Measurements from ENCODE around the gene TNIK.
A peak's percentile ranks its signal among the peaks of the same experiment; 100 is the strongest.

TNIK gene

GRCh38 chr3:171113716-171114115, 346.5 kb downstream of the TNIK start:
- no peak for TF ChIP-seq CTCF (conservative IDR thresholded peaks at IDR 0.05; ENCODE audit: low read depth)
- POLR2A ChIA-PET (ENCODE audit: low non-redundant PET): no interaction called here
- CTCF ChIA-PET: interaction anchor here (0.6 kb wide), 2 partner anchors 64 to 135 kb away, joined by 3 to 5 read pairs; no protein-coding TSS in a partner anchor
- no peak for DNase-seq (ENCODE audit: low spot score)
- no peak overlapping the region for H3K27ac ChIP-seq

DNA sequence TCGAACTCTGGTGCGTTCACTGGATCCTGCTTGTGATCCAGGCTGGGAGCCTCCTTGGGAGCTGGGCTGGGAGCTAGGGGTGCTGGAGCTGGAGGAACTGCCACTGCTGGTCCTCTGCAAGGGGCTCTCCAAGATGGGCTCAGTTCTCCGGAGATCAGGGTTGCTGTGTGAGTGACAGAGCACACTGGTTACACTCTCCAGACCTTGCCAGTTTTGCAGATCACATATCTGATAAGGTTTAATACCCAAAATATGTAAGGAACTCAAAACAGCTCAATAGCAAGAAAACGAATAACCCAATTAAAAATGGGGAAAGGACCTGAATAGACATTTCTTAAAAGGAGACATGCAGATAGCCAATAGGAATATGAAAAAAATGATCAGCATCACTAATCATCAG, 349.5 kb downstream of the TNIK start:
- DNase-seq (ENCODE audit: low spot score): no peak
- no peak for TF ChIP-seq CTCF (conservative IDR thresholded peaks at IDR 0.05; ENCODE audit: low read depth)
- H3K27ac ChIP-seq: no peak overlapping the region
- ChIA-PET CTCF (interaction anchor here (0.7 kb wide), 1 partner anchor 41 kb away, joined by 4 read pairs; no protein-coding TSS in a partner anchor), POLR2A (ENCODE audit: low non-redundant PET) (no interaction called here)

DNA sequence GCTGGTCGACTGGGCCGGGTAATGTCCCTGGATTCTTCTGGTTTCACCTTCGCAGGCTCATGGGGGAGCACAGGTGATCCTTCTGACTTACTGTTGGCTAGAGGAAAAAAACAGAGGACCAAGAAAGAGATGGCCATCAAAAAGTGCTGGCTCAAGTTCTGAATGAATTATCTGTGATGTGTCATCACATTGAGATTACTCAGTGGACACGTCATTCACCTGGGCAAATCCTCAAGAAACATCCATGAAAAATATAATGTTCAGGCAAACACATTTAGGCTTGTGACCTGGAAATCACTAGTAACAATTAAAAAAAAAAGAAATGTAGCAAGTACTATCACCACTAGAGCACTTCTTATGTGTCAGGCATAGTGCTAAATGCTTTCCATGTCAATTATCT, 352.1 kb downstream of the TNIK start:
- ChIA-PET CTCF (no interaction called here), POLR2A (ENCODE audit: low non-redundant PET) (no interaction called here)
- no peak for TF ChIP-seq CTCF (conservative IDR thresholded peaks at IDR 0.05; ENCODE audit: low read depth)
- DNase-seq (ENCODE audit: low spot score): peak; percentile 69
- no peak overlapping the region for H3K27ac ChIP-seq

- CTCF ChIA-PET: no interaction called here
- no peak overlapping the region for H3K27ac ChIP-seq
- POLR2A ChIA-PET (ENCODE audit: low non-redundant PET): no interaction called here
- DNase-seq (ENCODE audit: low spot score): no peak
- no peak for TF ChIP-seq CTCF (conservative IDR thresholded peaks at IDR 0.05; ENCODE audit: low read depth)
Measured at GRCh38 chr3:171103185-171103584, 357.0 kb downstream of the TNIK start.

GRCh38 chr3:171101982-171102641, 358.1 kb downstream of the TNIK start:
- ChIA-PET CTCF (no interaction called here), POLR2A (ENCODE audit: low non-redundant PET) (no interaction called here)
- peak; percentile 45 for DNase-seq (ENCODE audit: low spot score)
- TF ChIP-seq CTCF (conservative IDR thresholded peaks at IDR 0.05; ENCODE audit: low read depth): no peak
- no peak overlapping the region for H3K27ac ChIP-seq

- no peak for TF ChIP-seq CTCF (conservative IDR thresholded peaks at IDR 0.05; ENCODE audit: low read depth)
- no peak for DNase-seq (ENCODE audit: low spot score)
- H3K27ac ChIP-seq: no peak overlapping the region
- ChIA-PET POLR2A (ENCODE audit: low non-redundant PET) (no interaction called here), CTCF (no interaction called here)
Measured at GRCh38 chr3:171099911-171100310, 360.3 kb downstream of the TNIK start.

Measured in RWPE1 (cell line).